H9 (cell line): ENCODE measurements around the gene NCKAP5. TPM values are rescaled to one million over a fixed set of nuclear protein-coding genes. Genes with fewer than 3 reads are reported as not detected.

ENCODE experiments used
- DNase-seq: peaks from one replicate; pipeline ENCODE4 v3.0.0-alpha.2; 2017
- H2AFZ ChIP-seq: one replicate; pipeline ENCODE4 v1.6.1; 2013; ENCODE audit warnings: mild to moderate bottlenecking, low read length, control low read depth, moderate library complexity
- H2AK5ac ChIP-seq: 2 replicates; pipeline ENCODE4 v1.6.1; 2013; ENCODE audit warnings: low read length, control low read depth, mixed read lengths; ENCODE audit not compliant: insufficient read length
- H2BK120ac ChIP-seq: one replicate; pipeline ENCODE4 v1.6.1; 2013; ENCODE audit warnings: low read depth, mild to moderate bottlenecking, low read length, control low read depth, inconsistent platforms; ENCODE audit not compliant: poor library complexity, severe bottlenecking
- H2BK12ac ChIP-seq: 2 replicates; pipeline ENCODE4 v1.6.1; 2013; ENCODE audit warnings: low read length, control low read depth, mixed read lengths, low read depth; ENCODE audit not compliant: insufficient read length
- H2BK15ac ChIP-seq: 2 replicates; pipeline ENCODE4 v1.6.1; 2013; ENCODE audit warnings: low read depth, low read length, control low read depth
- H2BK20ac ChIP-seq: one replicate; pipeline ENCODE4 v1.6.1; 2013; ENCODE audit warnings: low read depth, mild to moderate bottlenecking, low read length, control low read depth, inconsistent platforms; ENCODE audit not compliant: poor library complexity, severe bottlenecking
- H2BK5ac ChIP-seq: 2 replicates; pipeline ENCODE4 v1.6.1; 2013; ENCODE audit warnings: low read length, control low read depth, mixed read lengths; ENCODE audit not compliant: insufficient read length
- H3K14ac ChIP-seq: 2 replicates; pipeline ENCODE4 v1.6.1; 2013; ENCODE audit warnings: low read length, control low read depth; ENCODE audit not compliant: insufficient read depth
- H3K18ac ChIP-seq: 2 replicates; pipeline ENCODE4 v1.6.1; 2013; ENCODE audit warnings: low read depth, mild to moderate bottlenecking, mixed read lengths, low read length, control low read depth; ENCODE audit not compliant: insufficient read length
- H3K23ac ChIP-seq: 2 replicates; pipeline ENCODE4 v1.6.1; 2013; ENCODE audit warnings: low read length, control low read depth, mixed read lengths, low read depth; ENCODE audit not compliant: insufficient read length
- H3K23me2 ChIP-seq: 2 replicates; pipeline ENCODE4 v1.6.1; 2013; ENCODE audit warnings: low read depth, mild to moderate bottlenecking, mixed read lengths, low read length, control low read depth; ENCODE audit not compliant: insufficient read length, poor library complexity, severe bottlenecking
- H3K27ac ChIP-seq: 2 replicates; pipeline ENCODE4 v1.5.1; 2013; ENCODE audit warnings: low read length, control low read depth, mixed read lengths, low read depth; ENCODE audit not compliant: insufficient read length
- H3K27me3 ChIP-seq: 2 replicates; pipeline ENCODE4 v1.6.1; 2013; ENCODE audit warnings: low read length, control low read depth, inconsistent platforms; ENCODE audit not compliant: insufficient read depth
- H3K4ac ChIP-seq: 2 replicates; pipeline ENCODE4 v1.6.1; 2013; ENCODE audit warnings: low read depth, mild to moderate bottlenecking, control low read depth, inconsistent platforms, low read length, moderate library complexity
- H3K4me1 ChIP-seq: 2 replicates; pipeline ENCODE4 v1.6.1; 2013; ENCODE audit warnings: low read length, control low read depth, inconsistent platforms; ENCODE audit not compliant: insufficient read depth
- H3K4me2 ChIP-seq: 2 replicates; pipeline ENCODE4 v1.6.1; 2013; ENCODE audit warnings: low read length, control low read depth, mixed read lengths; ENCODE audit not compliant: insufficient read length, insufficient read depth
- H3K56ac ChIP-seq: 2 replicates; pipeline ENCODE4 v1.6.1; 2013; ENCODE audit warnings: low read depth, mild to moderate bottlenecking, mixed read lengths, low read length, control low read depth; ENCODE audit not compliant: insufficient read length
- H3K79me1 ChIP-seq: 2 replicates; pipeline ENCODE4 v1.6.1; 2013; ENCODE audit warnings: low read depth, mild to moderate bottlenecking, moderate library complexity, low read length, control low read depth, inconsistent platforms; ENCODE audit not compliant: insufficient read depth, poor library complexity, severe bottlenecking
- H3K79me2 ChIP-seq: 2 replicates; pipeline ENCODE4 v1.6.1; 2013; ENCODE audit warnings: low read length, control low read depth, inconsistent platforms; ENCODE audit not compliant: insufficient read depth
- H3K9ac ChIP-seq: 2 replicates; pipeline ENCODE4 v1.6.1; 2013; ENCODE audit warnings: low read length, control low read depth, mixed read lengths; ENCODE audit not compliant: insufficient read length; ENCODE audit errors: extremely low read depth
- H3K9me3 ChIP-seq: one replicate; pipeline ENCODE4 v1.6.1; 2013; ENCODE audit warnings: low read depth, low read length, inconsistent platforms; ENCODE audit not compliant: control insufficient read depth
- H3T11ph ChIP-seq: one replicate; pipeline ENCODE4 v1.6.1; 2013; ENCODE audit warnings: mild to moderate bottlenecking, low read length, control low read depth, inconsistent platforms
- H4K20me1 ChIP-seq: one replicate; pipeline ENCODE4 v1.6.1; 2013; ENCODE audit not compliant: control insufficient read depth, insufficient read length, insufficient read depth
- H4K5ac ChIP-seq: 2 replicates; pipeline ENCODE4 v1.6.1; 2013; ENCODE audit warnings: low read depth, mild to moderate bottlenecking, mixed read lengths, low read length, control low read depth; ENCODE audit not compliant: insufficient read length
- H4K8ac ChIP-seq: replicated peaks from 2 replicates; pipeline ENCODE4 v1.6.1; 2013; ENCODE audit warnings: low read length, control low read depth, mixed read lengths, low read depth; ENCODE audit not compliant: insufficient read length
- H4K91ac ChIP-seq: 2 replicates; pipeline ENCODE4 v1.6.1; 2013; ENCODE audit warnings: low read depth, mild to moderate bottlenecking, moderate library complexity, mixed read lengths, low read length, control low read depth; ENCODE audit not compliant: insufficient read length
- H3K27ac Mint-ChIP-seq, 3 experiments: 2 replicates in 2 of 3; 3 replicates in 1 of 3; pipeline ENCODE4 v1.8.0; 2020 to 2021; ENCODE audit warnings: mixed read lengths in 3 of 3, mild to moderate bottlenecking in 1 of 3, moderate library complexity in 1 of 3
- H3K27me3 Mint-ChIP-seq: 2 replicates; pipeline ENCODE4 v1.8.0; 2021; ENCODE audit warnings: low read depth, mild to moderate bottlenecking, moderate library complexity, mixed read lengths
- H3K36me3 Mint-ChIP-seq, 3 experiments: 2 replicates in 2 of 3; 3 replicates in 1 of 3; pipeline ENCODE4 v1.8.0; 2020 to 2021; ENCODE audit warnings: low read depth in 3 of 3, mixed read lengths in 3 of 3; ENCODE audit not compliant: insufficient read depth in 1 of 3
- H3K4me1 Mint-ChIP-seq, 2 experiments: 2 replicates each; pipeline ENCODE4 v1.8.0; 2020; ENCODE audit warnings: mixed read lengths in 2 of 2
- H3K4me3 Mint-ChIP-seq, 2 experiments: 2 replicates in 1 of 2; 3 replicates in 1 of 2; pipeline ENCODE4 v1.8.0; 2020 to 2021; ENCODE audit warnings: mild to moderate bottlenecking in 2 of 2, mixed read lengths in 2 of 2, moderate library complexity in 1 of 2
- H3K9me3 Mint-ChIP-seq, 2 experiments: 2 replicates in 1 of 2; 3 replicates in 1 of 2; pipeline ENCODE4 v1.8.0; 2020; ENCODE audit warnings: mild to moderate bottlenecking in 2 of 2, mixed read lengths in 2 of 2, moderate library complexity in 1 of 2
- WGBS: extraction: QIAGEN DNeasy Blood & Tissue Kit; methylation state at CpG from one replicate; pipeline ENCODE4 v1.1.7; 2013; ENCODE audit warnings: missing lambda C conversion rate, low lambda C conversion rate, mixed read lengths; ENCODE audit not compliant: insufficient read length; ENCODE audit errors: extremely low coverage; 5-methylcytosine and 5-hydroxymethylcytosine counted together
- total RNA-seq: library from RNA; stranded (reverse); gene quantifications from 2 replicates; pipeline ENCODE4 v1.2.1, GENCODE V29; 2021
- TF ChIP-seq, protein P1 (sequence below): fragments of 200-600 bp; sonication (generic); conservative IDR thresholded peaks from 3 replicates; pipeline ENCODE4 v1.8.0; 2021; ENCODE audit warnings: antibody characterized with exemption, mild to moderate bottlenecking

NCKAP5 gene
- total RNA-seq, 1 experiment from 2014 or later, result 0.26 TPM

DNA sequence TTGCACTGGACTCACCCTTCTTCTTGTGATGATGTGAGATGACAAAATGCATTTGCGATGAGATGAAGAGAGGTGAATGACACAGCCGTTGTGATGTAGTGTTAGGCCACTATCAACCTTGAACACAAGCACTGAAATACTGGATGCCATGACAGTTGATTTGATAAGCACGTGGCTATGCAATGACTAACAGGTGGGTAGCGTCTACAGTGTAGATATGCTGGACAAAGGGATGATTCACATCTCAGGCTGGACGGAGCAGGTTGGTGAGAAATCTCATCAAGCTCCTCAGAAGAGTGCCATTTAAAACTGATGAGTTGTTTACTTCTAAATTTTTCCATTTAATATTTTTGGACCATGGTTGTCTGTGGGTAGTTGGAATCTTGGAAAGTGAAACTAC lies 522.5 kb downstream of the NCKAP5 start:
- H3K79me2 ChIP-seq, result no peaks in the 10 kb centered on the region
- no peak overlapping the region for H3K56ac ChIP-seq
- H3K27ac ChIP-seq, result no peak overlapping the region
- H3K4me1 Mint-ChIP-seq, result 0 out of 4 replicates have a peak, but pooled peaks cover 0 to 8% of the 10 kb centered on the region in 2 experiments
- H2BK15ac ChIP-seq, result no peak overlapping the region
- H3K14ac ChIP-seq, result no peak overlapping the region
- no peaks in the 10 kb centered on the region for H3K27me3 ChIP-seq
- TF ChIP-seq, protein P1, sequence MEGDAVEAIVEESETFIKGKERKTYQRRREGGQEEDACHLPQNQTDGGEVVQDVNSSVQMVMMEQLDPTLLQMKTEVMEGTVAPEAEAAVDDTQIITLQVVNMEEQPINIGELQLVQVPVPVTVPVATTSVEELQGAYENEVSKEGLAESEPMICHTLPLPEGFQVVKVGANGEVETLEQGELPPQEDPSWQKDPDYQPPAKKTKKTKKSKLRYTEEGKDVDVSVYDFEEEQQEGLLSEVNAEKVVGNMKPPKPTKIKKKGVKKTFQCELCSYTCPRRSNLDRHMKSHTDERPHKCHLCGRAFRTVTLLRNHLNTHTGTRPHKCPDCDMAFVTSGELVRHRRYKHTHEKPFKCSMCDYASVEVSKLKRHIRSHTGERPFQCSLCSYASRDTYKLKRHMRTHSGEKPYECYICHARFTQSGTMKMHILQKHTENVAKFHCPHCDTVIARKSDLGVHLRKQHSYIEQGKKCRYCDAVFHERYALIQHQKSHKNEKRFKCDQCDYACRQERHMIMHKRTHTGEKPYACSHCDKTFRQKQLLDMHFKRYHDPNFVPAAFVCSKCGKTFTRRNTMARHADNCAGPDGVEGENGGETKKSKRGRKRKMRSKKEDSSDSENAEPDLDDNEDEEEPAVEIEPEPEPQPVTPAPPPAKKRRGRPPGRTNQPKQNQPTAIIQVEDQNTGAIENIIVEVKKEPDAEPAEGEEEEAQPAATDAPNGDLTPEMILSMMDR, result no peak
- H2BK20ac ChIP-seq, result no peak overlapping the region
- DNase-seq, result no peak
- WGBS, result no CpG with 5 or more reads among the region's 5 CpGs
- H3K18ac ChIP-seq, result no peak overlapping the region
- H3K4ac ChIP-seq, result no peak overlapping the region
- no peak overlapping the region for H2AK5ac ChIP-seq
- H2BK5ac ChIP-seq, result no peak overlapping the region
- no peak overlapping the region for H3K23ac ChIP-seq
- no peak overlapping the region for H2BK120ac ChIP-seq
- H3K4me1 ChIP-seq, result no peaks in the 10 kb centered on the region
- no peaks in the 10 kb centered on the region for H3K9me3 Mint-ChIP-seq
- no peaks in the 10 kb centered on the region for H3K79me1 ChIP-seq
- no peaks in the 10 kb centered on the region for H3K23me2 ChIP-seq
- H3K36me3 Mint-ChIP-seq, result no peaks in the 10 kb centered on the region
- no peaks in the 10 kb centered on the region for H4K20me1 ChIP-seq
- no peaks in the 10 kb centered on the region for H3K27me3 Mint-ChIP-seq
- no peak overlapping the region for H4K91ac ChIP-seq
- no peak overlapping the region for H3K4me3 Mint-ChIP-seq
- no peak overlapping the region for H4K8ac ChIP-seq
- H3K27ac Mint-ChIP-seq, result no peak overlapping the region
- no peak overlapping the region for H2AFZ ChIP-seq
- no peak overlapping the region for H4K5ac ChIP-seq
- no peaks in the 10 kb centered on the region for H3K9me3 ChIP-seq
- H3K4me2 ChIP-seq, result no peak overlapping the region
- H2BK12ac ChIP-seq, result no peak overlapping the region
- H3T11ph ChIP-seq, result no peak overlapping the region
- H3K9ac ChIP-seq, result no peak overlapping the region
